ENCODE results near the gene KLF13. TPM values are rescaled to one million over a fixed set of nuclear protein-coding genes. Genes with fewer than 3 reads are reported as not detected.

Gene KLF13
- total RNA-seq, 1 donor from 2014 or later: 23.1 TPM

- DNase-seq (ENCODE audit: low spot score): no peak
These were observed 10.4 kb upstream of the KLF13 start for GRCh38 chr15:31316135-31316795.

- DNase-seq (ENCODE audit: low spot score): no peak
These were observed 9.6 kb upstream of the KLF13 start for GRCh38 chr15:31317017-31317416.

GRCh38 chr15:31317421-31318327 is 9.0 kb upstream of the KLF13 start:
- DNase-seq (ENCODE audit: low spot score): no peak

- no peak for DNase-seq (ENCODE audit: low spot score)
These were observed 8.2 kb upstream of the KLF13 start for GRCh38 chr15:31318429-31318828.

- DNase-seq (ENCODE audit: low spot score): no peak
These were observed 6.6 kb upstream of the KLF13 start for GRCh38 chr15:31320022-31320421.

GRCh38 chr15:31321418-31321817 is 5.2 kb upstream of the KLF13 start:
- DNase-seq (ENCODE audit: low spot score): no peak

- DNase-seq (ENCODE audit: low spot score): no peak
These were observed 4.1 kb upstream of the KLF13 start for GRCh38 chr15:31322504-31322903.

GRCh38 chr15:31323627-31324026 is 3.0 kb upstream of the KLF13 start:
- DNase-seq (ENCODE audit: low spot score): no peak

GRCh38 chr15:31324186-31324585 is 2.4 kb upstream of the KLF13 start:
- no peak for DNase-seq (ENCODE audit: low spot score)

- no peak for DNase-seq (ENCODE audit: low spot score)
These were observed 1.6 kb upstream of the KLF13 start for GRCh38 chr15:31324806-31325594.

- DNase-seq (ENCODE audit: low spot score): peak; percentile 87
These were observed 960 bp upstream of the KLF13 start for GRCh38 chr15:31325595-31326155.

- no peak for DNase-seq (ENCODE audit: low spot score)
These were observed 437 bp downstream of the KLF13 start for GRCh38 chr15:31326875-31327668.

- DNase-seq (ENCODE audit: low spot score): peak; percentile 60
These were observed 1.2 kb downstream of the KLF13 start for GRCh38 chr15:31327669-31328427.

- peak; percentile 24 for DNase-seq (ENCODE audit: low spot score)
These were observed 1.9 kb downstream of the KLF13 start for GRCh38 chr15:31328428-31328968.

- DNase-seq (ENCODE audit: low spot score): no peak
These were observed 2.5 kb downstream of the KLF13 start for GRCh38 chr15:31328969-31329639.

- DNase-seq (ENCODE audit: low spot score): no peak
These were observed 3.0 kb downstream of the KLF13 start for GRCh38 chr15:31329640-31330010.

- DNase-seq (ENCODE audit: low spot score): no peak
These were observed 3.6 kb downstream of the KLF13 start for GRCh38 chr15:31330111-31330785.

- DNase-seq (ENCODE audit: low spot score): no peak
These were observed 4.2 kb downstream of the KLF13 start for GRCh38 chr15:31330836-31331235.

- DNase-seq (ENCODE audit: low spot score): no peak
These were observed 4.8 kb downstream of the KLF13 start for GRCh38 chr15:31331389-31331788.

Measured in umbilical cord (tissue), 2 donors.